Omental fat pad (tissue), 4 donors: ENCODE data around the gene ATP5F1A. TPM values are rescaled to one million over a fixed set of nuclear protein-coding genes. Genes with fewer than 3 reads are reported as not detected.
"Not testable (repeated sequence)": the region's sequence is repeated elsewhere in the genome, so short reads cannot be mapped to it uniquely, and the experiment has no call there.

Experiments used
- ATAC-seq: fragments of 150-250 bp; one replicate; pipeline ENCODE4 v1.9.1; 2016; ENCODE audit warnings: mild to moderate bottlenecking, moderate library complexity; ENCODE audit not compliant: low FRiP score
- DNase-seq: peaks from one replicate; pipeline ENCODE4 v3.0.0-alpha.2; 2019; ENCODE audit warnings: low spot score
- CTCF ChIP-seq, 3 donors: fragments of 450-650 bp; IDR thresholded peaks; one replicate each; pipeline ENCODE4 v1.5.1; 2016 to 2017; ENCODE audit warnings: antibody characterized with exemption in 3 of 3, mild to moderate bottlenecking in 3 of 3, moderate library complexity in 2 of 3
- total RNA-seq, 4 donors: library from RNA; depleted of rRNA; stranded (reverse); fragments of >200 nt; gene quantifications; one replicate each; pipeline ENCODE4 v1.1.0, GENCODE V29; 2016

Gene ATP5F1A
- total RNA-seq, 4 donors from 2014 or later: 322 to 491 (median 393) TPM

- no peak for DNase-seq
- TF ChIP-seq CTCF (IDR thresholded peaks at IDR 0.05): no peak
- ATAC-seq: no peak
Measured at GRCh38 chr18:46096651-46097300, 1.3 kb downstream of the ATP5F1A start.

DNA sequence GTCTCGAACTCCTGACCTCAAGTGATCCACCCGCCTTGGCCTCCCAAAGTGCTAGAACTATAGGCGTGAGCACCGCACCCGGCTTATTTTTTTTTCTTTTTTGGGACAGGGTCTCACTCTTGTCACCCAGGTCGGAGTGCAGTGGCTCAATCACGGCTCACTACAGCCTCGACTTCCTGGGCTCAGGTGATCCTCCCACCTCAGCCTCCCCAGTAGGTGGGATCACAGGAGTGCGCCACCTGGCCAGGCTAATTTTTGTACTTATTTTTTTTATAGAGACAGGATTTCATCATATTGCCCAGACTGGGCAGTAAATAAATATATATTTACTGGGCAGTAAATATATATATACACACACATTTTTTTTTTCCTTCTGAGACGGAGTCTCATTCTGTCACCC lies 2.6 kb downstream of the ATP5F1A start:
- DNase-seq: no peak
- no peak for TF ChIP-seq CTCF (IDR thresholded peaks at IDR 0.05)
- ATAC-seq: no peak

DNA sequence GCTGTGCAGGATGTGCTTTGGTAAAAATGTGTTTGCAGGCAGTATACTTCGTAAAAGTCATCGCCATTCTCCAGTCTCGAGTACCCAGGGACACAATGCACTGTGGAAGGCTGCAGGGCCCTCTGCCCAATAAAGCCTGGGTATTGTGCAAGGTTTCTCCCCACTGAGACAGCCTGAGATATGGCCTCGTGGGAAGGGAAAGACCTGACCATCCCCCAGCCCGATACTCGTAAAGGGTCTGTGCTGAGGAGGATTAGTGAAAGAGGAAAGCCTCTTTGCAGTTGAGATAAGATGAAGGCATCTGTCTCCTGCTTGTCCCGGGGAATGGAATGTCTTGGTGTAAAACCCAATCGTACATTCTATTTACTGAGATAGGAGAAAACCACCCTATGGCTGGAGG lies 9.6 kb downstream of the ATP5F1A start:
- not testable (repeated sequence) for ATAC-seq

GRCh38 chr18:46084431-46084830 lies 13.7 kb downstream of the ATP5F1A start:
- DNase-seq (no peak), ATAC-seq (no peak)
- TF ChIP-seq CTCF (IDR thresholded peaks at IDR 0.05): no peak

More for the DNA sequence above, 9.6 kb downstream of the ATP5F1A start:
- DNase-seq: not testable (repeated sequence)

- ATAC-seq (no peak), DNase-seq (no peak)
- no peak for TF ChIP-seq CTCF (IDR thresholded peaks at IDR 0.05)
Measured at GRCh38 chr18:46080156-46080555, 17.9 kb downstream of the ATP5F1A start.

DNA sequence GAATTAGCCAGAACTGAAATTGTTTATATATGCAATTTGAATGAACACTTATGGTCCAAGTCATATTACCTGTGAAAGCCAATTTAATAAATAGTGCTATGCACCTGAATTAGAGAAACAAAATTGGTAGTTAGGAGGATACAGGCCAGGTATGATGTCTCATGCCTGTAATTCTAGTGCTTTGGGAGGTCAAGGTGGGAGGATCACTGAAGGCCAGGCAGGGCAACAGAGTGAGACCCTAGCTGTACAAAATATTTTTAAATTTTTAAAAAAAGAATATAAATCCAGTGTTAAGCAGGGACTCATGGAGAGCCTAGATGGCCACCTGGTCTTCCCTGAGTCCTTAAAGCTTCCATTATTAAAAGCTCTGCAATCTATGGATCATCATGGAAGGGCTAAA lies 18.8 kb downstream of the ATP5F1A start:
- DNase-seq: no peak
- no peak for TF ChIP-seq CTCF (IDR thresholded peaks at IDR 0.05)
- no peak for ATAC-seq

GRCh38 chr18:46073474-46074331 lies 24.4 kb downstream of the ATP5F1A start:
- no peak for TF ChIP-seq CTCF (IDR thresholded peaks at IDR 0.05)
- DNase-seq (no peak), ATAC-seq (no peak)
